Measurements from ENCODE around the gene RFXANK. TPM values are rescaled to one million over a fixed set of nuclear protein-coding genes. Genes with fewer than 3 reads are reported as not detected.

RFXANK gene
- total RNA-seq, 4 donors from 2014 or later: 25.2 to 48.0 (median 32.1) TPM

DNA sequence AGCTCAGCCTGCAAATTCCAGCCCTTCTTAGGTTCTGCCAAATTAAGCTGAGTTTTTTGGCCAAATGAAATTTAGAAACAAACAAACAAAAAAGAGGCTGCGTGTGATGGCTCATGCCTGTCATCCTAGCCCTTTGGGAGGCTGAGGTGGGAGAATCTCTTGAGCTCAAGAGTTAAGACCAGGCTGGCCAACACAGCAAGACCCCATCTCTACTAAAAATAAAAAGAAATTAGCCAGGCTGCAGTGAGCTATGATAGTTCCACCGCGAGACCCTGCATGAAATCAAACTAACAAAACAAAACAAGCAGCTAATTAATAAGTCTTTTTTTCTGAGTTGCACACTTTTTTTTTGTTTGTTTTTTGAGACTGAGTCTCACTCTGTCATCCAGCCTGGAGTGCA lies 37.6 kb downstream of the RFXANK start:
- WGBS, 2 donors: 70 to 83% methylated on average over 3 of the region's 3 CpGs
- Histone ChIP-seq H3K36me3 (no peaks in the 10 kb centered on the region), H3K27me3 (peaks cover 0 to 40% (median 3%) of the 10 kb centered on the region in 4 donors), H3K4me3 (no peak overlapping the region), H3K4me1 (peaks cover 5 to 9% (median 6%) of the 10 kb centered on the region in 3 donors), H3K9me3 (peaks cover 0 to 14% (median 13%) of the 10 kb centered on the region in 3 donors), H3K27ac (no peak overlapping the region)
- no peak for DNase-seq
- intact Hi-C loops (cut with DNase I): no loop called here
- TF ChIP-seq, protein P1, sequence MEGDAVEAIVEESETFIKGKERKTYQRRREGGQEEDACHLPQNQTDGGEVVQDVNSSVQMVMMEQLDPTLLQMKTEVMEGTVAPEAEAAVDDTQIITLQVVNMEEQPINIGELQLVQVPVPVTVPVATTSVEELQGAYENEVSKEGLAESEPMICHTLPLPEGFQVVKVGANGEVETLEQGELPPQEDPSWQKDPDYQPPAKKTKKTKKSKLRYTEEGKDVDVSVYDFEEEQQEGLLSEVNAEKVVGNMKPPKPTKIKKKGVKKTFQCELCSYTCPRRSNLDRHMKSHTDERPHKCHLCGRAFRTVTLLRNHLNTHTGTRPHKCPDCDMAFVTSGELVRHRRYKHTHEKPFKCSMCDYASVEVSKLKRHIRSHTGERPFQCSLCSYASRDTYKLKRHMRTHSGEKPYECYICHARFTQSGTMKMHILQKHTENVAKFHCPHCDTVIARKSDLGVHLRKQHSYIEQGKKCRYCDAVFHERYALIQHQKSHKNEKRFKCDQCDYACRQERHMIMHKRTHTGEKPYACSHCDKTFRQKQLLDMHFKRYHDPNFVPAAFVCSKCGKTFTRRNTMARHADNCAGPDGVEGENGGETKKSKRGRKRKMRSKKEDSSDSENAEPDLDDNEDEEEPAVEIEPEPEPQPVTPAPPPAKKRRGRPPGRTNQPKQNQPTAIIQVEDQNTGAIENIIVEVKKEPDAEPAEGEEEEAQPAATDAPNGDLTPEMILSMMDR (IDR thresholded peaks at IDR 0.05): no peak
- TF ChIP-seq POLR2A (IDR thresholded peaks at IDR 0.05): no peak

- Histone ChIP-seq H3K27ac (no peak overlapping the region), H3K4me1 (no peaks in the 10 kb centered on the region), H3K9me3 (peaks cover 0 to 27% (median 20%) of the 10 kb centered on the region in 3 donors), H3K36me3 (no peaks in the 10 kb centered on the region), H3K27me3 (peaks cover 0 to 27% (median 3%) of the 10 kb centered on the region in 4 donors), H3K4me3 (no peak overlapping the region)
- no peak for DNase-seq
- TF ChIP-seq, protein P1 (IDR thresholded peaks at IDR 0.05): no peak
- no peak for TF ChIP-seq POLR2A (IDR thresholded peaks at IDR 0.05)
- intact Hi-C loops (cut with DNase I): no loop called here
- WGBS, 2 donors: 71 to 88% methylated on average over 7 to 9 of the region's 9 CpGs
Observed at GRCh38 chr19:19230999-19231398, 38.9 kb downstream of the RFXANK start.

DNA sequence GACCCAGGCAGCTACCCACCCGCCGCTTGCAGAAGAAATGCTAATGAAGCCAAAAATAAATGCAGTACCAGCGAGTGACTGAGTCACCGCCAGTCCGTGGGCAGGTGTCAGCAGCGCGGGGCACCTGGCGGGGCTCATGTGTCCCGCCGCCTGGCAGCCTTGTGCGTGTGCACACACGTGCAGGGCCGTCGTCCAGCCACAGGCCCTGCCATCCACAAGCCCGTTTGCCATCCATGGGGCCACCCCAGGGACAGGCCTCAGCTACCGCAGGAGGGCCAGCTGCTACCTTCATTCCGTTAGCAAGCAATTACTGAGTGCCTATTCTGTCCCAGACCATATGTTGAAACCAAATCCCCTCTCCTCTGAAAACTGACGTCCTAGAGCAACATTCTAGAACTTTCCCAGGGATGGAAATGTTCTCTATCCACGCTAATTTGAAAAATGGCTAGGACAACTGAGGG lies 40.2 kb downstream of the RFXANK start:
- DNase-seq: no peak
- H3K4me3 ChIP-seq: no peak overlapping the region
- intact Hi-C loops (cut with DNase I): no loop called here
- H3K27ac ChIP-seq: no peak overlapping the region
- H3K4me1 ChIP-seq: no peaks in the 10 kb centered on the region
- no peak for TF ChIP-seq POLR2A (IDR thresholded peaks at IDR 0.05)
- TF ChIP-seq, protein P1 (IDR thresholded peaks at IDR 0.05): no peak
- H3K9me3 ChIP-seq: peaks cover 0 to 30% (median 20%) of the 10 kb centered on the region in 3 donors
- H3K27me3 ChIP-seq: peaks cover 0 to 14% (median 0%) of the 10 kb centered on the region in 4 donors
- whole genome bisulfite sequencing, 2 donors: 41 to 66% methylated on average over 12 to 19 of the region's 19 CpGs
- no peaks in the 10 kb centered on the region for H3K36me3 ChIP-seq

DNA sequence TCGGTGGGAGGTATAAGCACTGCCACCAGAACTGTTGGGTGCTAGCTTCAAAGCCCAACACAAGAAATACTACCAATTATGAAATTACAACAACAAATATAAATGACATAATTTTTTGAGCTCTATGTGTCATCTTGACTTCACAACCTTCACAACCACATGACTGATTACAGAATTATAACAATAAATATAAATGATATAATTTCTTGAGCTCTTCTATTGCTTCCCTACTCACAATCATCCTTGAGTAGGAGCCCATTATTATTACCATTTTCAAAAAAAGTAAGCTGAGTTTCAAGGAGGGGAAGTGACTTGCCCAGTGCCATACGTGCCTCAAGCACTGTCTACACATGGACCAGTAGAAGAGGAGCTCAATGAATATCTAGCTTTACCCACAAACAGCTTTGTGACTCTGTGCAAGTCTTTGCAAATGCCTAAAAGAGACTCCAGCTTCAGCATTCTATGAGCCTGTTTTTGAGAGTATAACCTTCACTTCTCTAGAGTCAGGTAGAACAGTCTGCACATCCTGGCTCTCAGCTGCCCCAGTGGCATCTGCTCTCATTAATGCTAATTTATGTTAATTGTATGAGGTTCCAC lies 42.3 kb downstream of the RFXANK start:
- Histone ChIP-seq H3K36me3 (no peaks in the 10 kb centered on the region), H3K27ac (no peak overlapping the region), H3K9me3 (peaks cover 0 to 30% (median 20%) of the 10 kb centered on the region in 3 donors), H3K4me1 (no peaks in the 10 kb centered on the region), H3K4me3 (no peak overlapping the region), H3K27me3 (peaks cover 0 to 16% (median 0%) of the 10 kb centered on the region in 4 donors)
- TF ChIP-seq, protein P1 (IDR thresholded peaks at IDR 0.05): no peak
- no peak for TF ChIP-seq POLR2A (IDR thresholded peaks at IDR 0.05)
- intact Hi-C loops (cut with DNase I): no loop called here
- DNase-seq: no peak
- WGBS, 2 donors: 65 to 78% methylated on average over 2 of the region's 2 CpGs

DNA sequence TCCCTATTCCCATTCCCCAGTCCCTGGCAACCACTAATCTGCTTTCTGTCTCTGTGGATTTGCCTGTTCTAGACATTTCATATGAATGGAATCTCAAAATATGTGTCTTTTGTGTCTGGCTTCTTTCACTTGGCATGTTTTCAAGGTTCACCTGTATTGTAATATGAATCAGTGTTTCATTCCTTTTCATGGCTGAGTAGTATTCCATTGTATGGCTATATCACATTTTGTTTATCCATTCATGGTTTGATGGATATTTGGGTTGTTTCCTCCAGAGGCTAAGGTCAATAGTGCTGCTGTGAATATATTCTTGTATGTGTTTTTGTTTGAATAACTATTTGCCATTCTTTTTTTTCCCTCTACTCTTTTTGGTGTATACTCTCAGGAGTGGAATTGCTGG lies 44.1 kb downstream of the RFXANK start:
- Histone ChIP-seq H3K4me1 (no peaks in the 10 kb centered on the region), H3K27me3 (peaks cover 0 to 31% (median 0%) of the 10 kb centered on the region in 4 donors), H3K27ac (no peak overlapping the region), H3K36me3 (no peaks in the 10 kb centered on the region), H3K9me3 (peaks cover 0 to 30% (median 20%) of the 10 kb centered on the region in 3 donors), H3K4me3 (no peak overlapping the region)
- TF ChIP-seq, protein P1 (IDR thresholded peaks at IDR 0.05): no peak
- no peak for TF ChIP-seq POLR2A (IDR thresholded peaks at IDR 0.05)
- intact Hi-C loops (cut with DNase I): no loop called here
- no peak for DNase-seq
